Keratinocyte (primary cell): ENCODE results near the gene MSANTD1.

Experiments used
- EZH2 ChIP-seq: IDR thresholded peaks from one replicate; pipeline ENCODE4 v1.6.1; 2012; ENCODE audit warnings: inconsistent platforms, mild to moderate bottlenecking, low read length, moderate library complexity
- TF ChIP-seq, protein P1 (sequence below), 3 experiments: IDR thresholded peaks in 1 of 3; conservative IDR thresholded peaks in 1 of 3; optimal IDR thresholded peaks in 1 of 3; 2 replicates in 2 of 3; 3 replicates in 1 of 3; pipeline versions ENCODE3 to v1.5.1; 2011; ENCODE audit warnings: low read length in 3 of 3, mild to moderate bottlenecking in 3 of 3, moderate library complexity in 2 of 3, control low read depth in 1 of 3, inconsistent platforms in 1 of 3; ENCODE audit not compliant: insufficient read depth in 2 of 3; ENCODE audit errors: extremely low read depth in 1 of 3

DNA sequence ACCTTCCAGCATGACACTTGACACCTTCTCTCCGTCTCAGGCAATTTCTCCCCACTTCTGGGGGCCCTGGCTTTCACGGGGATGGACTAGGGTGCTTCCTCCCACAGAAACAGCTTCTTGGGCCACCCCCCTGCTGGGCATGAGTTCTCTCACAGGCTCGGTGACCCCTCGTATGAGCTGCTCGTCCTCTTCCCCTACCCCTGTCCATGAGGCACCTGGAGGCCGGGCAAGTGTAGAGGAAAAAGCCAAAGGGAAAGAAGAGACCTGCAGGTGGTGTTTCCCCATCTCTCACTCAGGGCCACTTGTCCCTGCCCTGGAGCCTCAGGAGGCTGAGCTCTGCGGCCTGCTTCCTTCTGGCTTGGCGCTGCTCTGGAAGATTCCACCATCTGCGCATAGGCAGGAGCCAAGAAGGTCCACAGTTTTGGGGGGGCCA is 41.9 kb downstream of the MSANTD1 start:
- TF ChIP-seq, protein P1, sequence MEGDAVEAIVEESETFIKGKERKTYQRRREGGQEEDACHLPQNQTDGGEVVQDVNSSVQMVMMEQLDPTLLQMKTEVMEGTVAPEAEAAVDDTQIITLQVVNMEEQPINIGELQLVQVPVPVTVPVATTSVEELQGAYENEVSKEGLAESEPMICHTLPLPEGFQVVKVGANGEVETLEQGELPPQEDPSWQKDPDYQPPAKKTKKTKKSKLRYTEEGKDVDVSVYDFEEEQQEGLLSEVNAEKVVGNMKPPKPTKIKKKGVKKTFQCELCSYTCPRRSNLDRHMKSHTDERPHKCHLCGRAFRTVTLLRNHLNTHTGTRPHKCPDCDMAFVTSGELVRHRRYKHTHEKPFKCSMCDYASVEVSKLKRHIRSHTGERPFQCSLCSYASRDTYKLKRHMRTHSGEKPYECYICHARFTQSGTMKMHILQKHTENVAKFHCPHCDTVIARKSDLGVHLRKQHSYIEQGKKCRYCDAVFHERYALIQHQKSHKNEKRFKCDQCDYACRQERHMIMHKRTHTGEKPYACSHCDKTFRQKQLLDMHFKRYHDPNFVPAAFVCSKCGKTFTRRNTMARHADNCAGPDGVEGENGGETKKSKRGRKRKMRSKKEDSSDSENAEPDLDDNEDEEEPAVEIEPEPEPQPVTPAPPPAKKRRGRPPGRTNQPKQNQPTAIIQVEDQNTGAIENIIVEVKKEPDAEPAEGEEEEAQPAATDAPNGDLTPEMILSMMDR (optimal IDR thresholded peaks at IDR 0.05 in 1 of 3, IDR thresholded peaks at IDR 0.05 in 1 of 3, conservative IDR thresholded peaks at IDR 0.05 in 1 of 3; ENCODE audit: extremely low read depth in 1 of 3, insufficient read depth in 2 of 3, low read length in 3 of 3): no peak
- no peak for TF ChIP-seq EZH2
